ENCODE data around the gene KCNQ1. TPM values are rescaled to one million over a fixed set of nuclear protein-coding genes. Genes with fewer than 3 reads are reported as not detected.

The KCNQ1 gene
- total RNA-seq, 1 experiment from 2014 or later, result 2.5 TPM

DNA sequence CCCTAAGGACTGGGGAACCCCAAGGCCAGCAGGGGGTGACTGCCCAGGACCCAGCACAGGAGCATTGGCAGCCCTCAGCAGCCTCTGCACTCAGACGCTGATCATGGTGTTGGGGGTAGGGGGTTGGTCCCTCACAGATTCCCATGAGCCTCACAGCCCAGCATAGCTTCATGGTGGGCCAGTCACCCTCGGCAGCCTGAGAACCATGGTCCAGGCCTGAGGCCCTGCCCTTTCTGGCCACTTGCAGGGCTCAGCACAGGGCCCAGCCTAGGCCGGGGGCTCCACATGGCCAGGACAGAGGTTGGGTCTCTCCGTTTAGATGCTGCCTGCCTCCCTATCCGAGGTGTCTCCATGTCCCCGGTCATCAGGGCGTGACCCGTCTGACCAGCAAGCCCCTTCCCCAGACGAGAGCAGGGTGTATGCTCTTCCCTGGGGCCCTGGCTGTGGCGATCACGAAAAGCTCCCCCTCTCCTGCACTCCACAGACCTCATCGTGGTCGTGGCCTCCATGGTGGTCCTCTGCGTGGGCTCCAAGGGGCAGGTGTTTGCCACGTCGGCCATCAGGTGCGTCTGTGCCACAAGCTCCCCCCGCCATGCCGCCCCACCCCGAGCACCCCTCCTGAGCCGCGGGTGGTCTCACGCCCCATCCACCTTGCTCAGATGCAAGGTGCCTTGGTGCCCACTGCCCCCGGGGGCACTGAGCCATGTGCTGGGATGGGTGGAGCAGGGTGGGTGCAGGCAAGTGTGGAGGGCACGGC is 126.2 kb downstream of the KCNQ1 start:
- no peak for TF ChIP-seq JUN (CRISPR knock-in tag; IDR thresholded peaks at IDR 0.05)
- TF ChIP-seq RELA (CRISPR knock-in tag; IDR thresholded peaks at IDR 0.05; ENCODE audit: borderline replicate concordance), result no peak
- TF ChIP-seq NFATC4 (CRISPR knock-in tag; IDR thresholded peaks at IDR 0.05), result no peak
- TF ChIP-seq ZNF416 (CRISPR knock-in tag; IDR thresholded peaks at IDR 0.05), result no peak
- no peak for TF ChIP-seq FOXJ3 (CRISPR knock-in tag; IDR thresholded peaks at IDR 0.05; ENCODE audit: borderline replicate concordance)
- TF ChIP-seq USF1 (CRISPR knock-in tag; IDR thresholded peaks at IDR 0.05), result no peak
- TF ChIP-seq, protein P1, sequence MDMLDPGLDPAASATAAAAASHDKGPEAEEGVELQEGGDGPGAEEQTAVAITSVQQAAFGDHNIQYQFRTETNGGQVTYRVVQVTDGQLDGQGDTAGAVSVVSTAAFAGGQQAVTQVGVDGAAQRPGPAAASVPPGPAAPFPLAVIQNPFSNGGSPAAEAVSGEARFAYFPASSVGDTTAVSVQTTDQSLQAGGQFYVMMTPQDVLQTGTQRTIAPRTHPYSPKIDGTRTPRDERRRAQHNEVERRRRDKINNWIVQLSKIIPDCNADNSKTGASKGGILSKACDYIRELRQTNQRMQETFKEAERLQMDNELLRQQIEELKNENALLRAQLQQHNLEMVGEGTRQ (CRISPR knock-in tag; IDR thresholded peaks at IDR 0.05), result no peak
- no peak for TF ChIP-seq AR (CRISPR knock-in tag; IDR thresholded peaks at IDR 0.05)
- no peak for TF ChIP-seq SOX15 (CRISPR knock-in tag; IDR thresholded peaks at IDR 0.05)
- no peak for TF ChIP-seq PRDM15 (CRISPR knock-in tag; IDR thresholded peaks at IDR 0.05)
- H3K4me3 Mint-ChIP-seq, result no peak overlapping the region
- no peaks in the 10 kb centered on the region for H3K36me3 Mint-ChIP-seq
- ATAC-seq, result no peak
- CTCF ChIA-PET, result no interaction called here
- no peak overlapping the region for H3K27ac Mint-ChIP-seq
- no peak for DNase-seq (ENCODE audit: low spot score)
- H3K27me3 Mint-ChIP-seq (ENCODE audit: low read depth), result peaks cover 58% of the 10 kb centered on the region
- no peaks in the 10 kb centered on the region for H3K4me1 Mint-ChIP-seq
- H3K9me3 Mint-ChIP-seq, result no peaks in the 10 kb centered on the region
- POLR2A ChIA-PET, result no interaction called here

DNA sequence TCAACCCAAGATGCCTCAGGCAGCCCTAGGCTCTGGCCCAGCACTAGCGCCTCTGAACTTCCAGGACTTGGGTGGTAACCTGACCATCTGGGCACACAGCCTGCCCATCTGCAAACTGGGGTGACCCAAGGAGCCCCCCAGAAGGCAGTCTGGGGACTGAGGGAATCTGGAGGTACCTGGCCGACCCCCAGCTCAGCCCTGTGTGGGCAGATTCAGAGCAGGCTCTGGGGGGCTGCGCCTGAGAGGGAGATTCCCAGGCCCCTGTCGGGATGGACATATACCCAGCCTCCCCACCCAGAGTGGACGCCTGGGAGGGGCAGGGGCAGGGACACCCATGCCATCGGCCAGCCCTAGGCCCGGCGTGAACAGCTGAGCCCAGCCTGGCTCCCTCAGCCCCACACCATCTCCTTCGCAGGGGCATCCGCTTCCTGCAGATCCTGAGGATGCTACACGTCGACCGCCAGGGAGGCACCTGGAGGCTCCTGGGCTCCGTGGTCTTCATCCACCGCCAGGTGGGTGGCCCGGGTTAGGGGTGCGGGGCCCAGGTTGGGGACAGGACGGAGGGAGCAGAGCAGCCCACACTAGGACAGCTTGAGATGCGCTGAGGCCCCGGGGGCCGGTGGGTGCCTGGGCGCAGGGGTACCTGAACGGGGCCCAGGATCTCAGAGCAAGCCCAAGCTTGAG is 126.9 kb downstream of the KCNQ1 start:
- no peak overlapping the region for H3K4me3 Mint-ChIP-seq
- ATAC-seq (no peak), DNase-seq (ENCODE audit: low spot score) (no peak)
- no peaks in the 10 kb centered on the region for H3K4me1 Mint-ChIP-seq
- H3K36me3 Mint-ChIP-seq, result no peaks in the 10 kb centered on the region
- H3K9me3 Mint-ChIP-seq, result no peaks in the 10 kb centered on the region
- ChIA-PET CTCF (no interaction called here), POLR2A (no interaction called here)
- no peak overlapping the region for H3K27ac Mint-ChIP-seq
- peaks cover 55% of the 10 kb centered on the region for H3K27me3 Mint-ChIP-seq (ENCODE audit: low read depth)
- no peak for TF ChIP-seq FOXP4 (CRISPR knock-in tag; IDR thresholded peaks at IDR 0.05)
- TF ChIP-seq, protein P2, sequence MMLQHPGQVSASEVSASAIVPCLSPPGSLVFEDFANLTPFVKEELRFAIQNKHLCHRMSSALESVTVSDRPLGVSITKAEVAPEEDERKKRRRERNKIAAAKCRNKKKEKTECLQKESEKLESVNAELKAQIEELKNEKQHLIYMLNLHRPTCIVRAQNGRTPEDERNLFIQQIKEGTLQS (CRISPR knock-in tag; conservative IDR thresholded peaks at IDR 0.05), result no peak
- TF ChIP-seq, protein P3, sequence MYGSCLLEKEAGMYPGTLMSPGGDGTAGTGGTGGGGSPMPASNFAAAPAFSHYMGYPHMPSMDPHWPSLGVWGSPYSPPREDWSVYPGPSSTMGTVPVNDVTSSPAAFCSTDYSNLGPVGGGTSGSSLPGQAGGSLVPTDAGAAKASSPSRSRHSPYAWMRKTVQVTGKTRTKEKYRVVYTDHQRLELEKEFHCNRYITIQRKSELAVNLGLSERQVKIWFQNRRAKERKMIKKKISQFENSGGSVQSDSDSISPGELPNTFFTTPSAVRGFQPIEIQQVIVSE (CRISPR knock-in tag; IDR thresholded peaks at IDR 0.05; ENCODE audit: borderline replicate concordance), result no peak
- no peak for TF ChIP-seq RORB (CRISPR knock-in tag; IDR thresholded peaks at IDR 0.05)
- no peak for TF ChIP-seq MXD4 (CRISPR knock-in tag; IDR thresholded peaks at IDR 0.05; ENCODE audit: borderline replicate concordance)
- TF ChIP-seq OVOL2 (CRISPR knock-in tag; IDR thresholded peaks at IDR 0.05; ENCODE audit: borderline replicate concordance), result no peak
- TF ChIP-seq, protein P4, sequence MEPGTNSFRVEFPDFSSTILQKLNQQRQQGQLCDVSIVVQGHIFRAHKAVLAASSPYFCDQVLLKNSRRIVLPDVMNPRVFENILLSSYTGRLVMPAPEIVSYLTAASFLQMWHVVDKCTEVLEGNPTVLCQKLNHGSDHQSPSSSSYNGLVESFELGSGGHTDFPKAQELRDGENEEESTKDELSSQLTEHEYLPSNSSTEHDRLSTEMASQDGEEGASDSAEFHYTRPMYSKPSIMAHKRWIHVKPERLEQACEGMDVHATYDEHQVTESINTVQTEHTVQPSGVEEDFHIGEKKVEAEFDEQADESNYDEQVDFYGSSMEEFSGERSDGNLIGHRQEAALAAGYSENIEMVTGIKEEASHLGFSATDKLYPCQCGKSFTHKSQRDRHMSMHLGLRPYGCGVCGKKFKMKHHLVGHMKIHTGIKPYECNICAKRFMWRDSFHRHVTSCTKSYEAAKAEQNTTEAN (CRISPR knock-in tag; IDR thresholded peaks at IDR 0.05), result no peak
- no peak for TF ChIP-seq IRF2 (CRISPR knock-in tag; IDR thresholded peaks at IDR 0.05; ENCODE audit: borderline replicate concordance, low read depth)
- TF ChIP-seq ZNF138 (CRISPR knock-in tag; conservative IDR thresholded peaks at IDR 0.05), result no peak
- no peak for TF ChIP-seq ZBTB21 (CRISPR knock-in tag; IDR thresholded peaks at IDR 0.05; ENCODE audit: borderline replicate concordance)

All from WTC11 (cell line).